HuH-7.5 (cell line): ENCODE measurements around the gene CASQ2.

Experiments
- DNase-seq: peaks from one replicate; pipeline ENCODE4 v3.0.0; 2011; ENCODE audit warnings: low spot score

The CASQ2 gene

DNA sequence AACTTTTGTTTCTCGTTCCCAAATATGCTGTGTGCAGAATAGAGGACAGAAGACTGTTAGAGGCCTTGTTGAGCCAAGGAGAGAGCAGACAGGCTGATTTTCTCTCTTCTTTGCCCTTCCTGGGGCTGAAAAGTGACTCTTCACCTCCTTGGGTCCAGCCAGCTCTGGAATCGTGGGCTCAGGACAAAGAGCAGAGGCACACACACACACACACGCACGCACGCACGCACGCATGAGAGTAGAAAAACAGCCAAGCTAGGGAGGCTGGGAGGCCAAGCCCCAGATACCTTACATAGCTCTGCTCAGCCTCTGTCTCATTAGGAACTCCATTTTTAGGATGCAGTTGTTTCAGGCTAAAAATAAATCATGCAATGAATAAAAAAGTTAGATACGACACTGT lies at the start of gene CASQ2:
CASQ2 (minus strand) TSS at position 166 of the 400 bp plus-strand sequence. CDS start 173 bp downstream, outside the sequence.
- no peak for DNase-seq

DNA sequence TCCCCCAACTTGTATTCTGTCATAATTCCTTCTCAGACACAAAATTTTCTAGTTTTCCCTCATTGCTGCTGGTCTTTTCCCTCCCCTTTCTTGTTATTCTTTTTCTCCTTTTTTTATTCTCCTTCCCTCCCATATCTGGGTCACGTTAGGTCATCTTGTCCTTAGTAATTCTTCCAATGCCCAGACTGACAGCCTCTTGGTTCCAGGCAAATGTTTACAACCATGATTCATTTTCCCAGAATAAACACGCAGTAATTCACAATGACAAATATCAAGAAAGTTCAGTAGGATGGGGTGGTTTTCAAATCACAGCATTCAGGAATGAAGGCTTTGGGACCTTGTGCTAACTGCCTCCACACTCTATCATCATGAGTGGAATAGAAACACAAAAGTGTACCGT lies 47.2 kb upstream of the CASQ2 start:
- no peak for DNase-seq

GRCh38 chr1:115814685-115815398 lies 46.3 kb upstream of the CASQ2 start:
- no peak for DNase-seq

DNA sequence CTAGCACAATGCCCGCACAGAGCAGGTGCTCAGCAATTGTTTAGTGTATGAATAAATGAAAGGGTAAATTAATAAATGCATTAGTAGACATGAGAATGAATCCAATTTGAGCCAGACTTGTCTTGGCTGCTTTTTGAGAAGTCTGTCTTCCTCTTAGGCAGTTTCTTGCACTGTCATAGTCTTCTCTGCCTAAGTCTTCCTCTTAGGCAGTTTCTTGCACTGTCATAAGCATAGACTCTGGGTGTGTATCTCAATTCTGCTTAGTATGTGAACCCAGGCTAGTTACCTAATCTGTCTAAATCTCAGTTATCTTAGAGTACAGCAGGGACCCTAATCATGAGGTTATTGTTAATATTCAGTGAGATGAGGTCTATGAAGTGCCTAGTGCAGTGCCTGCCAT lies 45.2 kb upstream of the CASQ2 start:
- DNase-seq: no peak

- no peak for DNase-seq
These were observed 42.8 kb upstream of the CASQ2 start for GRCh38 chr1:115811140-115811828.

DNA sequence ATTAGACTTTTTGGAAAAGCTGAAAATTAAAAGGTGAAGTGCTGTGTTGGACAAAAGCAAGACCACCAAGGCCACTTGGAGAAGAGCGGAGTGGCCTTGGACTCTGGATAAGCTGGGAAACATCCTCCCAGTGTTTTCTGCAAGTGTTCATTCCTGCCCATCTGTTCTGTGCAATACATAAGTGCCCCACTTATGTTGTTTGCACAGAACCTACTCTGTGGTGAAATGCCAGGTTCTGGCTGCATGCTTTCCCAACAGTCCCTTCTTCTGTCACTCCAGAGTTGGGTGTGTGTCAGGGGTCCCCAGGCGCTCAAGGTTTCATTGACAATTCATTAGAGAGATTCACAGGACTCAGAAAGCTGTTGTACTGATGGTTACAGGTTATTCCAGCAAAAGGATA lies 42.1 kb upstream of the CASQ2 start:
- no peak for DNase-seq

GRCh38 chr1:115809847-115810246 lies 41.3 kb upstream of the CASQ2 start:
- no peak for DNase-seq

DNA sequence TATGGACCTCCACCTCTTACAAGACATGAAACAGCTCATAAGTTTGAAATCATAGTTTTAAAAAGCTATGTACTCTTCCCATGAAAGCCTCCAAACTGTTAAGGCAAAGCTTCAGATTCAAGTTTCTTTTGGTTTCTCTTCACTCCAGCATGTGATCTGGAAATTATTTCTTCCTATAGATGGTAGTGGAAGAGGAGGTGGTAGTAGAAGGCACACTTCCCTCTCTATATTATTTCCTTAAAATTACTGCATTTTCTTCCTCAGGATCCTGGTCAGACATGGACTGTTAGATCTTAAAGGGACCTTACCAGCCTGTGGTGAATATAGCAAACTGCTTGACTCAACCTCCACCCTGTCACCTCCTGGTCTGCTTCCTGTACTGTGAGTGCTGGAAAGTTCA lies 40.6 kb upstream of the CASQ2 start:
- DNase-seq: no peak

DNA sequence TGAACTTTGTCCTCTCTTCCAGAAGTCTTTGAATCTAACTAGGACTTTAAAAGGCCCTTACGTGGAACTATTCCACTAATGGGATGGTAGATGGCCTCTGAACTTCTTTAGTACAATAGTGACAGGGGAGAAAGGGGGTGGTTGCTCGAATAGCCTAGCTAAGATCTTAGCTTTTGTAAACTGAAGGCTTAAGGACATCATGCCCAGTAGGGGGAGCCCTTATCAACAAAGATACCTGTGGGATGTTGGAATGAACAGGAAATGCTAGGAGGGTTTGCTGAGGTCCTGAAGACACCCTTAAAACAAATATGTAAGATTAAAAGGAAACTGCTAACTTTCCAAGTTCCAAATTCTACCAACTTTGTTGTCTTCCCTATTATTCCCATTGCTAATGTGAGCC lies 39.2 kb upstream of the CASQ2 start:
- no peak for DNase-seq

- DNase-seq: no peak
These were observed 37.1 kb upstream of the CASQ2 start for GRCh38 chr1:115805597-115805996.

GRCh38 chr1:115802416-115802815 lies 33.9 kb upstream of the CASQ2 start:
- DNase-seq: no peak

DNA sequence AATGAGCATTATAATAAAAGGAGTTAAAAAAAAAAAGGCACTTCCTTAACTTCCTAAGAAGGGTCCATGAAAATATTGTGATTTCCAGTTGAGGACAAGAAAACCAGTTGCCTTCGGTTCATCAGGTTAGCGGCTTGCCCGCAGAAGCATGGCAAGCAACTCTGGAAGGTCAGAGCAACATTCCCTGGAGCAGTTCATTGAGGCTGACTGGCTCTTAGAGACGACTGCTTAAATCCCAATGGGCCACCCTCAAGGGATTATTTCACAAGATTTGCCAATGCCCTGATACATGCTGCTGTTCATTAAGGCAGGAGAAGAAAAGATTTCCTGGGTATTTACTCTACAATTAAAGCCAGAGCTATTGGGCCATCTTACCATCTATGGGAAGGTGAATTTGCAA lies 29.0 kb upstream of the CASQ2 start:
- no peak for DNase-seq

- no peak for DNase-seq
These were observed 28.4 kb upstream of the CASQ2 start for GRCh38 chr1:115796897-115797296.

- DNase-seq: no peak
These were observed 27.5 kb upstream of the CASQ2 start for GRCh38 chr1:115796036-115796435.

GRCh38 chr1:115794976-115795639 lies 26.6 kb upstream of the CASQ2 start:
- no peak for DNase-seq

- DNase-seq: no peak
These were observed 24.6 kb upstream of the CASQ2 start for GRCh38 chr1:115793162-115793561.

DNA sequence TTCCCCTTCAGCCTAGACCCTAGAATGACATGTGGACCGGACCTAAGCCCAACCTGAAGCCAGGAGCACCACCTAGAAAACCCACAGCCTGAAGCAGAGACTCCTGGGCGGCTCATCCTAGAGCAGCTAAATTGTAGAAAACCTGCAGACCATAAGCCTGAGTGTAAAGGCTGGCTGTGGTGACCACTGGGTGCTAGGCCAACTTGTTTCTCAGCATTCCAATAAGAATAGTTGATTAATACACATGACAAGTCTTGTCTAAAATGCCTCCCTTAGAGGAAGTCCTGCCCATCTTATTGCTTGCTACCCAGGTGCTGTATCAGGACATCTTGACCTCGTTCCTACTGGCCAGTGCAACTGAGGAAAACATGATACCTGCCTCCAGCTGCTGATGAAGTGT lies 23.3 kb upstream of the CASQ2 start:
- no peak for DNase-seq

DNA sequence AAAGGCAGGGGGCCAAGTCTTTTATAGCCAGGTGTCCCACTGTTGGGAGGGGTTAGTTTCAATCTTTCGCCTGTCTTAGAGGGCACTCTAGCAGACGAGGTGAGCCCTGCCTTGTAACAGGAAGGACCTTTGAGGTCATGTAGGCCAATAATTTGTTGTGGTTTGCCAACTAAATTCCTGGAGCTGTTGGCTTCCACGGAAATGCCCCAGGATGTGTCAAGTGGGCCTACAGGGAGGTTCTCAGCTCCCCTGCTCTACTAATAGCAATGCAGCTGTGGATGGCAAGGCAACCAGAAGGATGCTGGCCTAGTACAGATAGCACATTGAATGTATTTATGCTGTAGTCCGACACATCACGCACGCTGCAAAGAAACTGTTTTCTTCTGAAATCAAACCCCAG lies 22.3 kb upstream of the CASQ2 start:
- DNase-seq: no peak

DNA sequence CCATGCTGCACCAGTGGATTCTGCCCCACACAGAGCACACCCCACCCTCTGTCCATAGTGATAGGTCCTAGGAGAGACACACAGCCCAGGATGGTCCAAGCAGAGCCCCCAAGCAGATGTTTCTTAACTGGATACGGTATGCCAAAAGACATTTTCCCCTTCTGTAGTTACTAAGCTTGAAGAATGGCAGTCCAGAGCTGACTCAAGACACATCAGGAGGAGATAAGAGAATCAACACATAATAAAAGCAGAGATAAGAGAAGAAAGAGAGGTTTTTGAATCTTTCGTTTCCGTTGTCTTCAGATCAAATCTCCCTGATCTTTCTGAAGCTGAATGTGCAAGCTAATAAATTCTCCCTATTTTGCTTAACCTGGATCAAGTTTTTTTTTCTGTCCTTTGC lies 21.8 kb upstream of the CASQ2 start:
- no peak for DNase-seq

- no peak for DNase-seq
These were observed 14.8 kb upstream of the CASQ2 start for GRCh38 chr1:115783311-115783710.

GRCh38 chr1:115782571-115783281 lies 14.2 kb upstream of the CASQ2 start:
- DNase-seq: no peak

GRCh38 chr1:115781851-115782250 lies 13.3 kb upstream of the CASQ2 start:
- no peak for DNase-seq

DNA sequence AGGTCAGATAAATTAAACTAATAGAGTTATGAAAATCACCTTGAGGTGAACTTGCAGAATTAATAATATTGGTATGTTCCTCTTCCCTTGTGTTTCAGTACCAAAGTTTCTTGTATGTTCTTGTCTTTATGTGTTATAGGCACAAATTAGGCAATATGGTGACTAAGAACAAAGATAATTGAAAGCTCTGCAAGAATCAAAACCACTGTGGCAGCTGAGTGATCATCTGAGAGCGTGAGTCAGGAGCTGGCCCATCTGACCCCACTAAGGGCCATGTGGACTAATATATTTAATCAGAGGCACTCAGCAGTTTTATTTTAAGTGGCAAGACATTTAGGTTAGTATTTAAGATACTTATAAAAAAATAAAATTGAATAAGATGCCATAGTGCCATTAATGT lies 12.8 kb upstream of the CASQ2 start:
- DNase-seq: no peak
